HG03103 (cell line): Measurements from ENCODE around the gene ADAMTS7.
"Not testable (repeated sequence)": the region's sequence is repeated elsewhere in the genome, so short reads cannot be mapped to it uniquely, and the experiment has no call there.

Experiments used
- ATAC-seq: cut with Tn5 transposase; IDR thresholded peaks from one replicate; pipeline ENCODE4 v1.9.1; 2021; ENCODE audit warnings: low read depth; ENCODE audit not compliant: unreplicated experiment

The ADAMTS7 gene

DNA sequence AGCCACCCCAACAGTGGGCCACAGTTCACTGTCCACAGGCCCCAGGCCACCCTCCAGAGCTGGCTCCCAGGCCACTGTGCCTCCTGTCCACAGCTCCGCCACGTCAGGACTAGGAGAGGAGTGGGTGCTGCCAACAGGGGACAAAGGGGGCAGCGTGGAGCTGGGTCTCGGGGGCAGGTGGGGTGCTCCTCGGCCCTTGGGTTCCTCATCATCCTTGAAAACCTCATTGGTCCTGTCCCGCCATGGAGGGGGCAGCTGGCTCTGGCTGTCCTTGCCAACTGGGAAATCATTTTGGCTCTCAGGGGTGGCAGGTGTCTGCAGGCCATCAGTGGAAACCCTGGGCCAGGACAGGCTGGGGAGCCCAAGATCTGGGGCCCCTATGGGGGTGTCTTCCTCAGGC, 45.2 kb downstream of the ADAMTS7 start:
- no peak for ATAC-seq

DNA sequence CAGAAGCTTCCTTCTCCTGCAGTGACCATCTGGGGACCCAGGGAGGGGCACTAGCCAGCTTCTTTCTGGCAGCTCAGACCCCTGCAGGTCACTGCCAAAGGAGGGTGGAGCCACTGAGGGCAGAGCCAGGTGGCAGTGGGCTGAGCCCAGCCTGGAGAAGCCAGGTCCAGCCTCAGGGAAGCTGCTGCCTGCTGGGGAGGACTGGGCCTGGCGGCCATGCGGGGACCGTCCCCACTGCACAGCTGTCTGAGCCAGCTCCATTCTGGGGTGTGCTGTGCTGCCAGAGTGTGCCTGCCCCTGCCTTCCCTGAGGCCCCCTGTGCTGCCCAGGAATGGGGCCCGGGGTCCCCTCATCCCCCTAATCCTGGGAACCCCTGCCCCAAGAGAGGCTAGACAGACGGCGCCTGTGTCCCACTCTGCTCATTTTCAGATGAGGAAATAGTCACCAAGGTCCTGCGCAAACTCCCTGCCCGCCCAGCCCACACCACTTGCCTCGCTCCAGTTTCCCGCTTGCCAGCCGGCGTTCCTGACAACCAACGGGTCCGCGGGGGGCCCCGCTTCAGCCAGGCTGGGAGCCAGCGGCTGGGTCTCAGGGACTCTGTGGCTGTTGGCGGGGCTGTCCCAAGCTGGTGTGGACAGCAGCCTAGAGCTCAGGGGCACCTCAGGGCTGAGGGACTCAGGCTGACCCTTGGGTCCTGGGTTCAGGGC, 46.0 kb downstream of the ADAMTS7 start:
- not testable (repeated sequence) for ATAC-seq

GRCh38 chr15:78764340-78765153, 46.7 kb downstream of the ADAMTS7 start:
- not testable (repeated sequence) for ATAC-seq

DNA sequence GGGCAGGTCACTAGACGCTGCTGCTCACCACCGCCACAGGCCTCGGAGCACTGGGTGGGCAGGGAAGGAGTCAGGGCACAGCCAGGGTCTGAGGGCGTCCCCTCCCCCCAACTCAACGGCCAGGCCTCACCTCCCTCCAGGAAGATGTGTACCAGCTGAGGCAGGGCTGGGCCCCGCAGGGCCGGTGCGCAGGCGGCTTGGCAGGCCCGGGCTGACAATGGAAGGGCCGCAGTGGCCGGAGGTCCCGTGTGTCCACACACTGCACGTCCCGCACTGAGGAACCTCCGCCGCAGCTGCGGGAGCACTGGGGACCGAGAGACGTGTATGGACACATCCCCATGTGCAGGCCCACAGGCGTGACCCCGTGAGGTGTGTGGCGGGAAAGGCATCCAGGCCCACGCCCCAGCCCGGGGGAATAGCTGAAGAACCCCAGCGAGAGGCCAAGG, 47.4 kb downstream of the ADAMTS7 start:
- no peak for ATAC-seq

DNA sequence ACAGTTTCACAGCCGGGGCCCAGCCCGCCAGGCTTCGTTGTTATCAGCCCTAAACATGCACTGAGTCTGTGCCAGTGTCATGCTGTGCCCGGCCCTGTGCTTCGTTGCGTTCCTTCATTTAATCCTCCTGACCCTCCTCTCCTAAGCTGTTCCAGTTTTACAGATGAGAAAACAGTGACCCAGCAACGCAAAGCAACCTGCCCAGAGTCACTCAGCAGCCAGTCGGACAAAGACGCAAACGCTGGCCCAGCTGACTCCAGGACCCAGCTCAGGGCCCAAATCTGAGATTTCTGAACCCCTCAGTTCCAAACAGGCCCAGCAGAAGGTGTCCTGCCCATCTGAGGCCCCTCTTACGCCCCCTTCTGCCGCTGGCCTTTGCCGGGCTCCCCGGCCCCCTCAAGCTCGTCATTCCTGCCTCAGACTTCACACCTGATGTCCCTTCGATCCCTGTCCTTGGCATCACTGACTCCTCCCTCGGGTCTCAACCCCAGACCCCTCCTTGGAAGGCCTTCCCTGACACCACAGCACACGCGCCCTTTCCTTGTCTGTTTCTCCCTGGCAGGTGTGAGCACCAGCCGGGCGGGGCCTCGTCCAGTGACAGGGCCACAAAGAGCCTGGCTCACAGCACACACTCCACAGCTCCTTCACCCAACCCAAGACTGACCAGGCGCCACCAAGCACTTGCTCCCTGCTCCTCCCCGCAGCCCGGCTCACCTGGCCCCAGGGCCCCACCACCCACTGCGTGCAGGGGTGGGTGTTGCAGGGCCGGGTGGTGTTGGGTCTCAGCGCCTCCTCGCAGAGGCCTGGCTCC, 48.1 kb downstream of the ADAMTS7 start:
- ATAC-seq = no peak

DNA sequence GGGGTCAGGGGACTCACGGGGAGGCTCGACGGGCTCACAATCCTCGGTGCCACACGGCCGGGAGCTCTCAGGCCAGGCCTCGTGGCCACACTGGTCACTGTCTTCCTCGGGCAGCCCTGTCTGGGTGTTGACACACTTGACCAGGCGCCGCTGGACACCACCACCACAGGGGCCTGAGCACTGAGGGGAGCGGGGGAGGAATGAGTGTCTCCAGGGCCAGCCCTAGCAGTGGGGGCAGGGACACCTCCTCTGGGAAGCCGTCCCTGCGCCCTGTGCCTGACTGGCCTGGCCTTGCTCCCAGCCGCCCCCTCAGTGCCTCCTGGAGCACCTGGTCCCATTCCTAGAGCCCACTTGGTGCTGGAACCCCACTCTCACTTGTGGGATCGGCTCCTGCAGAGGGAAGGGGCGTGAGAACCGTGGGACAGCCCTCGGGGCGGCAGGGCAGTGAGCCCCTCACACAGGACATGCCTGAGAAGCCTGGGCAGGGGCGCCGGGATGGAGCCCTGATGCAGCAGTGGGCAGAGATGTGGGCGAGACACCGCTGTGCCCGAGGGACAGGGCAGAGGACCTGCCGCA, 48.8 kb downstream of the ADAMTS7 start:
- ATAC-seq = not testable (repeated sequence)

- no peak for ATAC-seq
Observed at GRCh38 chr15:78761891-78762385, 49.3 kb downstream of the ADAMTS7 start.

- not testable (repeated sequence) for ATAC-seq
Observed at GRCh38 chr15:78761475-78761874, 49.8 kb downstream of the ADAMTS7 start.

DNA sequence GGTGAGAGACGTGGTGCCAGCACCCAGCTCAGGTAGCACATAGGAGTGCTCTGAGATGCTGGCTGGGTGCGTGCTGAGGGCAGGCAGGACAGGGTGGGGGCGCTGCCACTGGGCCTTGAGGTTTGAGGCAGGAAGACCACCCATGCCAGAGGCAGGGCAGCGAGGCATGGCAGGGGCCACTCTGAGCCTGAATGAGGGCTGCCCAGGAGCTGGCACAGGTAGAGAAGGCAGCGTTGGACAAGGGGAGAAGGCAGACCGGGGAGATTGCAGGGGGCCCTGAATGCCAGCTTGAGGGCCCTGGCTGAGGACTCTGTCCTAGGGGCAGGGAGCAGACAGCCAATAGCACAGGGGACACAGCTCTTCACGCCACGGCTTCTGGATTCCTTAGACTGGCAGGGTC, 50.2 kb downstream of the ADAMTS7 start:
- no peak for ATAC-seq

- not testable (repeated sequence) for ATAC-seq
Observed at GRCh38 chr15:78760091-78760882, 51.0 kb downstream of the ADAMTS7 start.

- not testable (repeated sequence) for ATAC-seq
Observed at GRCh38 chr15:78759361-78759998, 51.8 kb downstream of the ADAMTS7 start.

DNA sequence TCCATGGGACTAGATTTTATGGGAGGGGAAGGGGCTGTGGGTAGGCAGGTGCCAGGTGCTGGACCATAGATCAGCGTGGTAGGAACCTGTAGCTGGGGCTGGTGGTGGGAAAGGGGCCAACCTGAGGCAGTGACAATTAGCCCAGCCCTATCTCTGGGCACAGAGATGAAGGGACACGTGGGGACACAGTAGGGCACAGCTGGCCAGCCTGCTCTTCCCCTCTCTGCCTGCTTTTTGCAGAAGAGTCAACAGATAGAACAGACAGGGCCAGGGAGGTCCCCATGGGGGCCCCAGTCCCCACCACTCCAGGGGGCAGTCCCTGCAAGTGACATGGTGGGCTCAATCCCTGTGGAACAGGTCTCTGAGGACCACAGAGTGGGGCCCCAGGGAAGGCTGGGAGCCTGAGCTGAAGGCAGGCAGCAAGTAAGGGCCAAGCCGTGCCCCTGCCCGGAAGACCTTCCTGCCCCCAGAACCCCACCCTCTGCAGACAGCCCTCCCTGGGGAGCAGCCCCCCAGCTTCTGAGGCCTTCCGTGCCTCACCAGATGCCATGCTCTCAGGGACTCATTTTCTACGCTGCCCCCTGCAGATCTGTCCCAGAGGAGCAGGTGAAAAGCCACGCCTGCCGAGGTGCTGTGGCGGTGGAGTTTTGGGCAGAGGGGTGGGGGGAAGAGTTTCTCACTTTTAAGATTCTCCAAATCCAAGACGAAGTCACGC, 52.6 kb downstream of the ADAMTS7 start:
- not testable (repeated sequence) for ATAC-seq

GRCh38 chr15:78758084-78758483, 53.2 kb downstream of the ADAMTS7 start:
- not testable (repeated sequence) for ATAC-seq

- no peak for ATAC-seq
Observed at GRCh38 chr15:78757636-78757905, 53.7 kb downstream of the ADAMTS7 start.

DNA sequence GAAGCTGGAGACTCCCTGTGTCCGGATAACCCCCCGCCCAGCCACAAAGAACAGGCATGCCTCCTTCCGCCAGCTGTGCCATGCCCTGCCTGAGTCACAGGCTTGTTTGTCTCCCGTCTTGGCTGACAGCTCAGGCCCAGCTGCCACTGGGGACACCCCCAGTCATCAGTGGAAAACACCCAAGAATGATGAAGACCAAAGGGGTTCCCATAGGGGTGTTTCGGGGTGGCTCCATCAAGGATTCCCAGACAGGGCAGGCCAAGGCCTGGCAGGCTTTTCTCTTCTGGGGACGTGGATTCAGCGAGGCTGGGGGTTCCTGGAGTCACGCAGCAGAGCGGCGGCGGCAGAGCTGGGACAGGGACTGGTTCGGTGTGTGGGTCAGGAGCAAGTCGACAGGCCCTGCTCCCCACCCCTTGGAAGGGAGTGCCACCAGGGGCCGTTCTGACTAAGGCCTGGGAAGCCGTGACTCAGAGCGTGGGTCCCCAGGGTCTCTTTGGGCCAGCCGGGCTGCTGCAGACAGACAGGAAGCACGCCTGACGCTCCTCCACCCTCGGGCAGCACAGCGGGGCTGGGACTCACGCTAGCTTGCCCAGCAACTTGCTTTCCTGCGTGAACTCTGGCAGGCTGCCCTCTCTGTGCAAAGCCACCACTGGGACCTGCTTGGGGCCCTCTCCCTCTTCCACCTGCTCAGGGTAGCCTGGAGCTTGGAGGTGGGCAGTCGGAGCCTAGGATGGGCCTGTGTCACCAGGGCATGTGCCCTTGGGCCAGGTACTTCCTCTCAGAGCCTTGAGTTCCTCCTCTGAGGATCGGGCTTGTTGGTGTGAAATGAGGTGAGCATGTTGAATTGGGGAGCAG, 54.3 kb downstream of the ADAMTS7 start:
- not testable (repeated sequence) for ATAC-seq

DNA sequence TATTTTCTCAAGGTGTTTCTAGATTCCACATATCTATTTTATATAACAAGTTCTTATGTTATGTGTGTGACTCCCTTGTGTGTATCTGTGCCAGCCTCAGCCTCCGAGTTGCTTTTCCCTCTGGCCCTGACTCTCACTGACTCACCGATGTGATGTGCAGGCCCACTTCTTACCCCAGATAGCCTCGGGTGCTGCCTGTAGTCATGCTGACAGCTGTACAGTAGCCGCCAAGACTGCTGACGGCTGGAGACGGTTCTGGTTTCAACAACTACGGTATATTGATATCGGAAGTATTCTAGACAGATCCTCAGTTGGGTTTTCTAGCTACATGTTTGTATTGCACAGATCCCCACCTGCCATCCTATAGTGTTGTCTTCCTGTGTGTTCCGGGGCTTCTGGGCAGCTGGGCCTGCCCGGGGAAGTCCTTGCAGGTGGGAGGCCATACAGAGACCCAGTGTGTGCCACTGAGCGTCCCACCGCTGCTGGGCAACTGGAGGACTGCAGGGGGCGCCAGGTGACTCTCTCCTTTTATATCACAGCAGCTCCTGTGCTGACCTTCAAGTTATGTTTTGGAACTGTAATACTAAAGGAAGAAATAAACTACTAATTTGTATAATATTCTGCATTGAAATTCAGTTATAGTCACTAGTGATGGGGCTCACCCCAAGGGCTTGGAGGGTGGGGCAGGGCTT, 55.2 kb downstream of the ADAMTS7 start:
- not testable (repeated sequence) for ATAC-seq

DNA sequence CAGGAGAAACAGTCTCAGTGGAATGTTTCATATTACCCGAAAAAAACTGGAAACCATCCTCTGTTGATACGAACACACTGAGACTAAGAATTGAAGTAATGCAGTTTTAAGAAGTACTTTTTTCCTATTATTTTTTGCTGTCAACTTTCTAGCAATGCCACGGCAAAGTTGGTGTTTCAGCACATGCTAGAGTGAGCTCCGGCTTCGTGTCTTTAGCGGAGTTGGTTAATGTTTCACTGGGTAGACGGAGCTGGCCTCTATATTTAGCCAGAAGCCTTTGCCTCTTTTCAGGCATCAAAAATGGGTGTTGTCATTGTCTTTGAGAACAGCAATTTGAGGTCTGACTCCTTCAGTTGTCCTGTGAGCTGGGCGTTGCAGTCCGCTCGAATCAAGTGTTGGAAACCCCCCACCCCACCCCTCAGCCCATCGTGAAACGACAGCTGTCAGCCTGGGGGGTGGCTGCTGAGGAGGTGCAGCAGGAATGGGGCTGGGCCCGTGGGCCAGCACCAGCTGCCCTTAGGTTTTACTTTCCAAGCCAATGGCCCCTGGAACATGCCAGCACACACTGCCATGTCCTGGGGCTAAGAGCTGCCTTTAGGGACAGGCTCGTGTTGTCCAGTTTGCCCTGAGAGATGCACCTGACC, 56.5 kb downstream of the ADAMTS7 start:
- not testable (repeated sequence) for ATAC-seq
